Measurements from ENCODE around the gene HFM1. TPM values are rescaled to one million over a fixed set of nuclear protein-coding genes. Genes with fewer than 3 reads are reported as not detected.

Gene HFM1
- total and polyA plus RNA-seq, 9 of the 15 experiments (the other 6 are each of a cell fraction or from before 2014, with no cell fraction given) = 1.5 to 6.4 (median 3.7) TPM

DNA sequence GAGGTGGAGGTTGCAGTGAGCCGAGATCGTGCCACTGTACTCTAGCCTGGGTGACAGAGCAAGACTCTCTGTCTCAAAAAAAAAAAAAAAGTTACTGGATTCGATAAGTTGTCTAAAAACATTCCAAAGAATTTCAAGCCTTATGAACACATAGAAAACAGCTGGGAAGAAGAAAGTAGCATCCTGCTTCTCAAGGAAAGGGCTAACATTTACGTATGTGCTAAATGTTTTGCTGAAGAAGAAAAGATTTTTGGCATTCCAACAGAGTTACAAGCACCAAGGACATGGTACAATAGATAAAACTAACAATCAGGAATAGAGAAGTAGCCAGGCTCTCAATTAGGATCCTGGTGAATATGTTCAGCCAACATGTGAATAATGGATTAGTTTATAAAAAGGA lies 69.8 kb downstream of the HFM1 start:
- H4K20me1 ChIP-seq (replicated peaks; ENCODE audit: control insufficient read depth, insufficient read depth, low read length) = no peaks in the 10 kb centered on the region
- H3K9me3 ChIP-seq (replicated peaks; ENCODE audit: control insufficient read depth, insufficient read depth, low read depth, low read length) = no peaks in the 10 kb centered on the region
- no peaks in the 10 kb centered on the region for H3K36me3 ChIP-seq (ENCODE audit: control insufficient read depth, insufficient read depth, low read length)
- H3K27ac ChIP-seq (ENCODE audit: extremely low read depth, low read depth, low read length) = no peak overlapping the region
- WGBS (ENCODE audit: insufficient coverage, low coverage, missing lambda C conversion rate) = 46% methylated on average over 2 of the region's 4 CpGs
- CTCF ChIA-PET (ENCODE audit: low intra/inter-chr PET ratio) = no interaction called here
- no peaks in the 10 kb centered on the region for H3K79me2 ChIP-seq (ENCODE audit: control insufficient read depth, insufficient read depth, low read length)
- FAIRE-seq (no peak), DNase-seq (ENCODE audit: extremely low read depth in 1 of 4, low spot score in 3 of 4) (no peak), ATAC-seq (no peak)
- H3K4me3 ChIP-seq = no peak overlapping the region
- no peaks in the 10 kb centered on the region for H3K27me3 ChIP-seq (ENCODE audit: control insufficient read depth in 2 of 2, insufficient read depth in 2 of 2, low read length in 2 of 2)
- in situ Hi-C loops (cut with MboI) (no loop called here), intact Hi-C loops (cut with micrococcal nuclease) (no loop called here)
- no peak overlapping the region for H3K9ac ChIP-seq (ENCODE audit: insufficient read depth in 1 of 2, low read depth in 2 of 2, low read length in 2 of 2)
- H2AFZ ChIP-seq (ENCODE audit: low read depth, low read length) = no peak overlapping the region
- BruUV-seq (replicated peaks) = no TSS peak
- H3K4me1 ChIP-seq (replicated peaks in 1 of 2; ENCODE audit: control insufficient read depth in 2 of 2, insufficient read depth in 2 of 2, low read length in 2 of 2) = no peaks in the 10 kb centered on the region
- no peaks in the 10 kb centered on the region for H3K9me1 ChIP-seq (ENCODE audit: control insufficient read depth, insufficient read depth, low read length)
- H3K4me2 ChIP-seq (ENCODE audit: insufficient read depth, low read length) = no peak overlapping the region
- POLR2A ChIA-PET = interaction anchor here (0.6 kb wide), 2 partner anchors 636 to 1216 kb away, joined by 3 read pairs; no protein-coding TSS in a partner anchor
- TF ChIP-seq, protein P1, sequence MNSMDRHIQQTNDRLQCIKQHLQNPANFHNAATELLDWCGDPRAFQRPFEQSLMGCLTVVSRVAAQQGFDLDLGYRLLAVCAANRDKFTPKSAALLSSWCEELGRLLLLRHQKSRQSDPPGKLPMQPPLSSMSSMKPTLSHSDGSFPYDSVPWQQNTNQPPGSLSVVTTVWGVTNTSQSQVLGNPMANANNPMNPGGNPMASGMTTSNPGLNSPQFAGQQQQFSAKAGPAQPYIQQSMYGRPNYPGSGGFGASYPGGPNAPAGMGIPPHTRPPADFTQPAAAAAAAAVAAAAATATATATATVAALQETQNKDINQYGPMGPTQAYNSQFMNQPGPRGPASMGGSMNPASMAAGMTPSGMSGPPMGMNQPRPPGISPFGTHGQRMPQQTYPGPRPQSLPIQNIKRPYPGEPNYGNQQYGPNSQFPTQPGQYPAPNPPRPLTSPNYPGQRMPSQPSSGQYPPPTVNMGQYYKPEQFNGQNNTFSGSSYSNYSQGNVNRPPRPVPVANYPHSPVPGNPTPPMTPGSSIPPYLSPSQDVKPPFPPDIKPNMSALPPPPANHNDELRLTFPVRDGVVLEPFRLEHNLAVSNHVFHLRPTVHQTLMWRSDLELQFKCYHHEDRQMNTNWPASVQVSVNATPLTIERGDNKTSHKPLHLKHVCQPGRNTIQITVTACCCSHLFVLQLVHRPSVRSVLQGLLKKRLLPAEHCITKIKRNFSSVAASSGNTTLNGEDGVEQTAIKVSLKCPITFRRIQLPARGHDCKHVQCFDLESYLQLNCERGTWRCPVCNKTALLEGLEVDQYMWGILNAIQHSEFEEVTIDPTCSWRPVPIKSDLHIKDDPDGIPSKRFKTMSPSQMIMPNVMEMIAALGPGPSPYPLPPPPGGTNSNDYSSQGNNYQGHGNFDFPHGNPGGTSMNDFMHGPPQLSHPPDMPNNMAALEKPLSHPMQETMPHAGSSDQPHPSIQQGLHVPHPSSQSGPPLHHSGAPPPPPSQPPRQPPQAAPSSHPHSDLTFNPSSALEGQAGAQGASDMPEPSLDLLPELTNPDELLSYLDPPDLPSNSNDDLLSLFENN (IDR thresholded peaks at IDR 0.05; ENCODE audit: low read depth in 2 of 2, low read length in 2 of 2) = no peak
- TF ChIP-seq NONO (IDR thresholded peaks at IDR 0.05; ENCODE audit: low read depth in 2 of 2, low read length in 1 of 2) (no peak), NFXL1 (CRISPR knock-in tag; IDR thresholded peaks at IDR 0.05) (no peak), ZNF318 (IDR thresholded peaks at IDR 0.05; ENCODE audit: borderline replicate concordance in 1 of 2, low read depth in 1 of 2) (no peak)
- TF ChIP-seq, protein P2, sequence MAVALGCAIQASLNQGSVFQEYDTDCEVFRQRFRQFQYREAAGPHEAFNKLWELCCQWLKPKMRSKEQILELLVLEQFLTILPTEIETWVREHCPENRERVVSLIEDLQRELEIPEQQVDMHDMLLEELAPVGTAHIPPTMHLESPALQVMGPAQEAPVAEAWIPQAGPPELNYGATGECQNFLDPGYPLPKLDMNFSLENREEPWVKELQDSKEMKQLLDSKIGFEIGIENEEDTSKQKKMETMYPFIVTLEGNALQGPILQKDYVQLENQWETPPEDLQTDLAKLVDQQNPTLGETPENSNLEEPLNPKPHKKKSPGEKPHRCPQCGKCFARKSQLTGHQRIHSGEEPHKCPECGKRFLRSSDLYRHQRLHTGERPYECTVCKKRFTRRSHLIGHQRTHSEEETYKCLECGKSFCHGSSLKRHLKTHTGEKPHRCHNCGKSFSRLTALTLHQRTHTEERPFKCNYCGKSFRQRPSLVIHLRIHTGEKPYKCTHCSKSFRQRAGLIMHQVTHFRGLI (CRISPR knock-in tag; IDR thresholded peaks at IDR 0.05) = no peak

All from K562 (cell line).